ENCODE results near the gene SEZ6L.
"Not testable (repeated sequence)": the region's sequence is repeated elsewhere in the genome, so short reads cannot be mapped to it uniquely, and the experiment has no call there.

SEZ6L gene

GRCh38 chr22:26394777-26395176 is 225.5 kb downstream of the SEZ6L start:
- Mint-ChIP-seq H3K4me1 (peaks cover 2 to 5% of the 10 kb centered on the region in 2 donors), H3K27me3 (peaks cover 8 to 15% of the 10 kb centered on the region in 2 donors), H3K4me3 (no peak overlapping the region), H3K27ac (no peak overlapping the region), H3K9me3 (no peaks in the 10 kb centered on the region), H3K36me3 (no peaks in the 10 kb centered on the region)
- no peak for DNase-seq
- ATAC-seq (replicated peaks) = no peak

GRCh38 chr22:26395926-26396325 is 226.7 kb downstream of the SEZ6L start:
- Mint-ChIP-seq H3K4me1 (peaks cover 2 to 5% of the 10 kb centered on the region in 2 donors), H3K4me3 (no peak overlapping the region), H3K9me3 (no peaks in the 10 kb centered on the region), H3K27ac (peak overlapping the region; percentile 17), H3K36me3 (no peaks in the 10 kb centered on the region), H3K27me3 (peaks cover 8 to 15% of the 10 kb centered on the region in 2 donors)
- ATAC-seq (replicated peaks) (no peak), DNase-seq (no peak)

GRCh38 chr22:26398741-26399153 is 229.5 kb downstream of the SEZ6L start:
- Mint-ChIP-seq H3K36me3 (no peaks in the 10 kb centered on the region), H3K9me3 (no peaks in the 10 kb centered on the region), H3K4me3 (no peak overlapping the region), H3K4me1 (peaks cover 7 to 12% of the 10 kb centered on the region in 2 donors), H3K27me3 (peaks cover 8 to 16% of the 10 kb centered on the region in 2 donors), H3K27ac (no peak overlapping the region)
- ATAC-seq (replicated peaks) (peak; percentile 94 to 97), DNase-seq (peak; percentile 51)

GRCh38 chr22:26399289-26399688 is 230.0 kb downstream of the SEZ6L start:
- no peak for DNase-seq
- Mint-ChIP-seq H3K4me3 (no peak overlapping the region), H3K36me3 (no peaks in the 10 kb centered on the region), H3K9me3 (no peaks in the 10 kb centered on the region), H3K27me3 (peaks cover 5 to 12% of the 10 kb centered on the region in 2 donors), H3K4me1 (peaks cover 9 to 16% of the 10 kb centered on the region in 2 donors), H3K27ac (no peak overlapping the region)
- no peak for ATAC-seq (replicated peaks)

GRCh38 chr22:26401726-26402125 is 232.5 kb downstream of the SEZ6L start:
- Mint-ChIP-seq H3K27ac (no peak overlapping the region), H3K4me3 (no peak overlapping the region), H3K27me3 (peaks cover 0 to 12% of the 10 kb centered on the region in 2 donors), H3K36me3 (no peaks in the 10 kb centered on the region), H3K9me3 (no peaks in the 10 kb centered on the region), H3K4me1 (peaks cover 15 to 25% of the 10 kb centered on the region in 2 donors)
- ATAC-seq (replicated peaks) (no peak), DNase-seq (no peak)

- DNase-seq (no peak), ATAC-seq (replicated peaks) (peak; percentile 51 to 73)
- peaks cover 15 to 20% of the 10 kb centered on the region in 2 donors for H3K4me1 Mint-ChIP-seq
- H3K27ac Mint-ChIP-seq = no peak overlapping the region
- H3K27me3 Mint-ChIP-seq = peaks cover 4 to 17% of the 10 kb centered on the region in 2 donors
- H3K4me3 Mint-ChIP-seq = peak overlapping the region; percentile 46 to 59
- H3K36me3 Mint-ChIP-seq = no peaks in the 10 kb centered on the region
- H3K9me3 Mint-ChIP-seq = no peaks in the 10 kb centered on the region
Measured at GRCh38 chr22:26404851-26405421, 235.7 kb downstream of the SEZ6L start.

- no peaks in the 10 kb centered on the region for H3K36me3 Mint-ChIP-seq
- no peak for DNase-seq
- no peaks in the 10 kb centered on the region for H3K9me3 Mint-ChIP-seq
- peaks cover 4 to 20% of the 10 kb centered on the region in 2 donors for H3K27me3 Mint-ChIP-seq
- no peak overlapping the region for H3K27ac Mint-ChIP-seq
- H3K4me1 Mint-ChIP-seq = peaks cover 15 to 20% of the 10 kb centered on the region in 2 donors
- no peak overlapping the region for H3K4me3 Mint-ChIP-seq
- no peak for ATAC-seq (replicated peaks)
Measured at GRCh38 chr22:26406118-26406517, 236.9 kb downstream of the SEZ6L start.

- DNase-seq; ATAC-seq (replicated peaks); H3K27ac Mint-ChIP-seq; H3K36me3 Mint-ChIP-seq; H3K27me3 Mint-ChIP-seq; H3K9me3 Mint-ChIP-seq; H3K4me3 Mint-ChIP-seq: not testable (repeated sequence)
- H3K4me1 Mint-ChIP-seq = peaks cover 11 to 13% of the 10 kb centered on the region in 2 donors
Measured at GRCh38 chr22:26408562-26409220, 239.4 kb downstream of the SEZ6L start.

- Mint-ChIP-seq H3K27ac (no peak overlapping the region), H3K4me1 (peaks cover 3 to 4% of the 10 kb centered on the region in 2 donors), H3K4me3 (no peak overlapping the region), H3K9me3 (no peaks in the 10 kb centered on the region), H3K27me3 (peaks cover 4 to 8% of the 10 kb centered on the region in 2 donors), H3K36me3 (no peaks in the 10 kb centered on the region)
- DNase-seq (no peak), ATAC-seq (replicated peaks) (peak in 1 of 2 donors; percentile 14)
Measured at GRCh38 chr22:26409719-26410335, 240.6 kb downstream of the SEZ6L start.

- Mint-ChIP-seq H3K9me3 (no peaks in the 10 kb centered on the region), H3K4me3 (no peak overlapping the region), H3K27me3 (peaks cover 4 to 9% of the 10 kb centered on the region in 2 donors), H3K36me3 (no peaks in the 10 kb centered on the region), H3K27ac (no peak overlapping the region), H3K4me1 (peaks cover 0 to 2% of the 10 kb centered on the region in 2 donors)
- DNase-seq (no peak), ATAC-seq (replicated peaks) (no peak)
Measured at GRCh38 chr22:26410386-26410785, 241.1 kb downstream of the SEZ6L start.

- H3K27me3 Mint-ChIP-seq = peaks cover 19 to 23% of the 10 kb centered on the region in 2 donors
- H3K27ac Mint-ChIP-seq = no peak overlapping the region
- no peaks in the 10 kb centered on the region for H3K4me1 Mint-ChIP-seq
- DNase-seq = no peak
- no peaks in the 10 kb centered on the region for H3K9me3 Mint-ChIP-seq
- no peak overlapping the region for H3K4me3 Mint-ChIP-seq
- no peak for ATAC-seq (replicated peaks)
- H3K36me3 Mint-ChIP-seq = no peaks in the 10 kb centered on the region
Measured at GRCh38 chr22:26414347-26414746, 245.1 kb downstream of the SEZ6L start.

- Mint-ChIP-seq H3K9me3 (no peaks in the 10 kb centered on the region), H3K27me3 (peaks cover 16 to 22% of the 10 kb centered on the region in 2 donors)
- no peak for ATAC-seq (replicated peaks)
Measured at GRCh38 chr22:26416256-26416655, 247.0 kb downstream of the SEZ6L start.

GRCh38 chr22:26416670-26417276 is 247.5 kb downstream of the SEZ6L start:
- H3K4me1 Mint-ChIP-seq = no peaks in the 10 kb centered on the region
- H3K36me3 Mint-ChIP-seq = no peaks in the 10 kb centered on the region
- peaks cover 16 to 26% of the 10 kb centered on the region in 2 donors for H3K27me3 Mint-ChIP-seq
- H3K9me3 Mint-ChIP-seq = no peaks in the 10 kb centered on the region
- ATAC-seq (replicated peaks) (no peak), DNase-seq (no peak)
- H3K27ac Mint-ChIP-seq = no peak overlapping the region
- H3K4me3 Mint-ChIP-seq = no peak overlapping the region

More at GRCh38 chr22:26416256-26416655, 247.0 kb downstream of the SEZ6L start:
- Mint-ChIP-seq H3K27ac (no peak overlapping the region), H3K4me3 (no peak overlapping the region), H3K4me1 (no peaks in the 10 kb centered on the region), H3K36me3 (no peaks in the 10 kb centered on the region)
- DNase-seq = no peak

GRCh38 chr22:26417406-26417805 is 248.1 kb downstream of the SEZ6L start:
- no peak overlapping the region for H3K4me3 Mint-ChIP-seq
- ATAC-seq (replicated peaks) (no peak), DNase-seq (no peak)
- H3K4me1 Mint-ChIP-seq = no peaks in the 10 kb centered on the region
- no peaks in the 10 kb centered on the region for H3K36me3 Mint-ChIP-seq
- H3K9me3 Mint-ChIP-seq = no peaks in the 10 kb centered on the region
- H3K27ac Mint-ChIP-seq = no peak overlapping the region
- H3K27me3 Mint-ChIP-seq = peaks cover 16 to 27% of the 10 kb centered on the region in 2 donors

Data from stimulated activated naive B cell treated with anti-CD40 and anti-IgM and Interleukin-4, amounts not matched to agents 10 μg/mL and 1 μg/mL and 100 μg/mL, for 72 hours (primary cell).